Nephron progenitor cell (in vitro differentiated cells): ENCODE results near the gene PARP2.
A peak's percentile ranks its signal among the peaks of the same experiment; 100 is the strongest.

Experiments
- DNase-seq: peaks from one replicate; pipeline ENCODE4 v3.0.0; 2021
- H3K27ac Mint-ChIP-seq: 2 replicates; pipeline ENCODE4 v1.8.0; 2021; ENCODE audit warnings: mild to moderate bottlenecking, moderate library complexity, mixed read lengths
- H3K27me3 Mint-ChIP-seq: 2 replicates; pipeline ENCODE4 v1.8.0; 2021; ENCODE audit warnings: mild to moderate bottlenecking, low read depth, mixed read lengths; ENCODE audit not compliant: poor library complexity
- H3K36me3 Mint-ChIP-seq: 2 replicates; pipeline ENCODE4 v1.8.0; 2021; ENCODE audit warnings: low read depth, mixed read lengths
- H3K4me1 Mint-ChIP-seq: 2 replicates; pipeline ENCODE4 v1.8.0; 2021; ENCODE audit warnings: mixed read lengths
- H3K4me3 Mint-ChIP-seq: 2 replicates; pipeline ENCODE4 v1.8.0; 2021; ENCODE audit warnings: mild to moderate bottlenecking, moderate library complexity, mixed read lengths
- H3K9me3 Mint-ChIP-seq: 2 replicates; pipeline ENCODE4 v1.8.0; 2021; ENCODE audit warnings: mild to moderate bottlenecking, moderate library complexity, mixed read lengths
- CTCF ChIP-seq: fragments of 200-600 bp; sonication (generic); IDR thresholded peaks from 2 replicates; pipeline ENCODE4 v1.5.0; 2021; ENCODE audit warnings: antibody characterized with exemption

PARP2 gene

DNA sequence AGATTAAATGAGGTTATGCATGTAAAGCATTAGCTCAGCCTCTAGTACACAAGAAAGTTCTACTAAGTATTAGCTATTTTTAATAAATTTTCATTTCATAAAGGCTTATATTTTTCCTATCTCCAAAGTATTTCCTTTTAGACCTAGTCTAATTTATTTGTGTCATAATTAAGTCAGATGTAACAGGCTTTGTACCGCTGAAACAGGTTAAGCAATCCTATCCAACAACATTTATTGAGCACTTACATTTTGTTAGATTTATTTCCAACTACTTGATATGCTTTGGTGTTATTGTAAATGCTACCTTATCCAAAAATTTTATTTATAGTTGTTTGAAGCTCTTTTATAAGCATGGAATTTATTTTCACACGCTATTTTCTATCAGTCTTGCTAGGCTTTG is 1.8 kb upstream of the PARP2 start:
- Mint-ChIP-seq H3K27ac (no peak overlapping the region), H3K4me3 (peak overlapping the region; percentile 90), H3K4me1 (peaks cover 15% of the 10 kb centered on the region), H3K36me3 (peaks cover 17% of the 10 kb centered on the region), H3K9me3 (no peaks in the 10 kb centered on the region), H3K27me3 (peaks cover 6% of the 10 kb centered on the region)
- TF ChIP-seq CTCF, result no peak
- no peak for DNase-seq

- Mint-ChIP-seq H3K4me1 (peaks cover 15% of the 10 kb centered on the region), H3K4me3 (peak overlapping the region; percentile 90), H3K27me3 (peaks cover 2% of the 10 kb centered on the region), H3K9me3 (no peaks in the 10 kb centered on the region), H3K27ac (peak overlapping the region; percentile 99), H3K36me3 (peaks cover 36% of the 10 kb centered on the region)
- TF ChIP-seq CTCF, result no peak
- DNase-seq, result no peak
Observed at GRCh38 chr14:20343862-20344220, 406 bp downstream of the PARP2 start.

- H3K9me3 Mint-ChIP-seq, result no peaks in the 10 kb centered on the region
- H3K36me3 Mint-ChIP-seq, result peaks cover 46% of the 10 kb centered on the region
- DNase-seq, result no peak
- peak overlapping the region; percentile 90 for H3K4me3 Mint-ChIP-seq
- no peaks in the 10 kb centered on the region for H3K27me3 Mint-ChIP-seq
- peaks cover 15% of the 10 kb centered on the region for H3K4me1 Mint-ChIP-seq
- peak overlapping the region; percentile 92 for H3K27ac Mint-ChIP-seq
- TF ChIP-seq CTCF, result no peak
Observed at GRCh38 chr14:20345366-20345765, 1.9 kb downstream of the PARP2 start.

DNA sequence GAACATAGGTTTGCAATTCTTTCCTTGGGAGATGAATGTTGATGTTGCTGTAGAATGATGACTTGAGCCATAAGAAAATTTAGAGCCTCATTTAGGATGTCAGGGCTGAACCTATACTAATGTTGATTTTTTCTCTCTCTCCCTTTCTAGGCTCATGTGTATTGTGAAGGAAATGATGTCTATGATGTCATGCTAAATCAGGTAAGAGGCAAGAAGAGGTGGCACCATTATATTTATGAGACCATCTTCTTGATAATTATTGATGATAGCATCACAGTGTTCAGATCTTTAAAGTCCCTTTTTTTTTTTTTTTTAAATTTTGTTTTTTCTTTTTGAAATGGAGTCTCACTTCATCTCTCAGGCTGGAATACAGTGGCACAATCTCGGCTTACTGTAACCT is 3.3 kb downstream of the PARP2 start:
- peaks cover 15% of the 10 kb centered on the region for H3K4me1 Mint-ChIP-seq
- no peak for TF ChIP-seq CTCF
- no peaks in the 10 kb centered on the region for H3K27me3 Mint-ChIP-seq
- no peak for DNase-seq
- H3K9me3 Mint-ChIP-seq, result no peaks in the 10 kb centered on the region
- no peak overlapping the region for H3K4me3 Mint-ChIP-seq
- peaks cover 56% of the 10 kb centered on the region for H3K36me3 Mint-ChIP-seq
- H3K27ac Mint-ChIP-seq, result no peak overlapping the region

DNA sequence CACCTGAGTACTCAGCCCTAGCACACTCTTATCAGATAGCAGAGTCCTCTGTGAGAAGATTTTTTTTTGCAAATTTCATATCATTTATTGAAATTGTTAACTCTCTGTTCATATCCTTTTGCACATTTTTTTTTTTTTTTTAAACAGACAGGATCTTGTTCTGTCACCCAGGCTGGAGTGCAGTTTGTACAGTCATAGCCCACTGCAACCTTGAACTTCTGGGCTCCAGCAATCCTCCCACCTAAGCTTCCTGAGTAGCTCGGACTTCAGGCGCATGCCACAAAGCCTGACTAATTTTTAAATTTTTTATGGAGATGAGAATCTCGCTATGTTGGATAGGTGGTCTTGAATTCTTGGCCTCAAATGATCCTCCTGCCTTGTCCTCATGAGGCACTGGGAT is 4.3 kb downstream of the PARP2 start:
- no peak for DNase-seq
- no peak overlapping the region for H3K4me3 Mint-ChIP-seq
- no peaks in the 10 kb centered on the region for H3K27me3 Mint-ChIP-seq
- H3K36me3 Mint-ChIP-seq, result peaks cover 66% of the 10 kb centered on the region
- peaks cover 15% of the 10 kb centered on the region for H3K4me1 Mint-ChIP-seq
- no peaks in the 10 kb centered on the region for H3K9me3 Mint-ChIP-seq
- TF ChIP-seq CTCF, result no peak
- H3K27ac Mint-ChIP-seq, result no peak overlapping the region

DNA sequence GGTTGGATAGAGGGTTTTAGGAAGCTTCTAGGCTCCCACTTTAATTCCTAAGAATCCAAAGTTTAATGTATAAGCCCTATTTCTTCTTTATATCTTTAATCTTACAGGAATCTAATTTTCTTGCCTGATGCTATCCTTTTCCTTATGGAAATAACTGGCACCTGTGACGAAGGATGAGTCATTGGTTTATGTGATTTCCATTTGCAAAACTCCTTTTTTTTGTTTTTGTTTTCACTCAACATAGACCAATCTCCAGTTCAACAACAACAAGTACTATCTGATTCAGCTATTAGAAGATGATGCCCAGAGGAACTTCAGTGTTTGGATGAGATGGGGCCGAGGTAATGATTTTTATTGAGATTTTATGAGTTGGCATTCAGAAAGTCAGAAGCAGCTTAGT is 6.8 kb downstream of the PARP2 start:
- peaks cover 81% of the 10 kb centered on the region for H3K36me3 Mint-ChIP-seq
- H3K27ac Mint-ChIP-seq, result no peak overlapping the region
- H3K4me3 Mint-ChIP-seq, result no peak overlapping the region
- H3K4me1 Mint-ChIP-seq, result no peaks in the 10 kb centered on the region
- no peaks in the 10 kb centered on the region for H3K9me3 Mint-ChIP-seq
- no peak for TF ChIP-seq CTCF
- H3K27me3 Mint-ChIP-seq, result no peaks in the 10 kb centered on the region
- DNase-seq, result no peak
